ENCODE measurements around the gene RCN2. TPM values are rescaled to one million over a fixed set of nuclear protein-coding genes. Genes with fewer than 3 reads are reported as not detected.

RCN2 gene
- total and polyA plus RNA-seq, 2 experiments from 2014 or later, result 170 to 327 TPM

- DNase-seq (ENCODE audit: low spot score), result no peak
- Mint-ChIP-seq H3K4me3 (no peak overlapping the region), H3K36me3 (ENCODE audit: low read depth) (peaks cover 66% of the 10 kb centered on the region), H3K4me1 (peaks cover 16% of the 10 kb centered on the region; the same call in 2 of the 3 replicates), H3K27me3 (ENCODE audit: insufficient read depth, low read depth, poor library complexity) (peaks cover 2% of the 10 kb centered on the region), H3K27ac (no peak overlapping the region), H3K9me3 (no peaks in the 10 kb centered on the region)
- Histone ChIP-seq H3K4me3 (no peak overlapping the region), H3F3A (replicated peaks; ENCODE audit: low read depth) (no peaks in the 10 kb centered on the region), H3K79me2 (replicated peaks; ENCODE audit: insufficient read depth) (peaks cover 26% of the 10 kb centered on the region), H2AFZ (no peak overlapping the region), H3K27me3 (ENCODE audit: insufficient read depth) (no peaks in the 10 kb centered on the region), H3K4me2 (no peak overlapping the region), H3K4me1 (ENCODE audit: insufficient read depth) (peaks cover 17% of the 10 kb centered on the region), H3K27ac (ENCODE audit: low read depth) (no peak overlapping the region), H3K9me2 (ENCODE audit: insufficient read depth) (no peaks in the 10 kb centered on the region), H3K36me3 (ENCODE audit: insufficient read depth) (peaks cover 25% of the 10 kb centered on the region), H4K20me1 (replicated peaks; ENCODE audit: insufficient read depth) (0 out of 2 replicates have a peak, but pooled peaks cover 3% of the 10 kb centered on the region)
- no peak for TF ChIP-seq ZNF331 (CRISPR knock-in tag; IDR thresholded peaks at IDR 0.05; ENCODE audit: low read depth)
- ATAC-seq, result no peak
Measured at GRCh38 chr15:76938752-76939151, 7.2 kb downstream of the RCN2 start.

- H3K27me3 Mint-ChIP-seq (ENCODE audit: insufficient read depth, low read depth, poor library complexity), result peaks cover 2% of the 10 kb centered on the region
- Histone ChIP-seq H3K4me1 (ENCODE audit: insufficient read depth) (peaks cover 17% of the 10 kb centered on the region), H3K9me2 (ENCODE audit: insufficient read depth) (no peaks in the 10 kb centered on the region), H3K27ac (ENCODE audit: low read depth) (no peak overlapping the region), H4K20me1 (replicated peaks; ENCODE audit: insufficient read depth) (peaks cover 7% of the 10 kb centered on the region; the same call in 1 of the 2 replicates), H3K79me2 (replicated peaks; ENCODE audit: insufficient read depth) (peaks cover 21% of the 10 kb centered on the region), H3K27me3 (ENCODE audit: insufficient read depth) (no peaks in the 10 kb centered on the region), H3F3A (replicated peaks; ENCODE audit: low read depth) (no peaks in the 10 kb centered on the region), H3K36me3 (ENCODE audit: insufficient read depth) (peaks cover 26% of the 10 kb centered on the region), H3K4me3 (no peak overlapping the region), H2AFZ (no peak overlapping the region), H3K4me2 (no peak overlapping the region)
- ATAC-seq (no peak), DNase-seq (ENCODE audit: low spot score) (no peak)
- H3K27ac Mint-ChIP-seq, result no peak overlapping the region
- no peaks in the 10 kb centered on the region for H3K9me3 Mint-ChIP-seq
- peaks cover 16% of the 10 kb centered on the region; the same call in 2 of the 3 replicates for H3K4me1 Mint-ChIP-seq
- no peak overlapping the region for H3K4me3 Mint-ChIP-seq
- peaks cover 64% of the 10 kb centered on the region for H3K36me3 Mint-ChIP-seq (ENCODE audit: low read depth)
- no peak for TF ChIP-seq EZH2phosphoT487 (IDR thresholded peaks at IDR 0.05; ENCODE audit: unreplicated experiment)
- TF ChIP-seq, protein P1, sequence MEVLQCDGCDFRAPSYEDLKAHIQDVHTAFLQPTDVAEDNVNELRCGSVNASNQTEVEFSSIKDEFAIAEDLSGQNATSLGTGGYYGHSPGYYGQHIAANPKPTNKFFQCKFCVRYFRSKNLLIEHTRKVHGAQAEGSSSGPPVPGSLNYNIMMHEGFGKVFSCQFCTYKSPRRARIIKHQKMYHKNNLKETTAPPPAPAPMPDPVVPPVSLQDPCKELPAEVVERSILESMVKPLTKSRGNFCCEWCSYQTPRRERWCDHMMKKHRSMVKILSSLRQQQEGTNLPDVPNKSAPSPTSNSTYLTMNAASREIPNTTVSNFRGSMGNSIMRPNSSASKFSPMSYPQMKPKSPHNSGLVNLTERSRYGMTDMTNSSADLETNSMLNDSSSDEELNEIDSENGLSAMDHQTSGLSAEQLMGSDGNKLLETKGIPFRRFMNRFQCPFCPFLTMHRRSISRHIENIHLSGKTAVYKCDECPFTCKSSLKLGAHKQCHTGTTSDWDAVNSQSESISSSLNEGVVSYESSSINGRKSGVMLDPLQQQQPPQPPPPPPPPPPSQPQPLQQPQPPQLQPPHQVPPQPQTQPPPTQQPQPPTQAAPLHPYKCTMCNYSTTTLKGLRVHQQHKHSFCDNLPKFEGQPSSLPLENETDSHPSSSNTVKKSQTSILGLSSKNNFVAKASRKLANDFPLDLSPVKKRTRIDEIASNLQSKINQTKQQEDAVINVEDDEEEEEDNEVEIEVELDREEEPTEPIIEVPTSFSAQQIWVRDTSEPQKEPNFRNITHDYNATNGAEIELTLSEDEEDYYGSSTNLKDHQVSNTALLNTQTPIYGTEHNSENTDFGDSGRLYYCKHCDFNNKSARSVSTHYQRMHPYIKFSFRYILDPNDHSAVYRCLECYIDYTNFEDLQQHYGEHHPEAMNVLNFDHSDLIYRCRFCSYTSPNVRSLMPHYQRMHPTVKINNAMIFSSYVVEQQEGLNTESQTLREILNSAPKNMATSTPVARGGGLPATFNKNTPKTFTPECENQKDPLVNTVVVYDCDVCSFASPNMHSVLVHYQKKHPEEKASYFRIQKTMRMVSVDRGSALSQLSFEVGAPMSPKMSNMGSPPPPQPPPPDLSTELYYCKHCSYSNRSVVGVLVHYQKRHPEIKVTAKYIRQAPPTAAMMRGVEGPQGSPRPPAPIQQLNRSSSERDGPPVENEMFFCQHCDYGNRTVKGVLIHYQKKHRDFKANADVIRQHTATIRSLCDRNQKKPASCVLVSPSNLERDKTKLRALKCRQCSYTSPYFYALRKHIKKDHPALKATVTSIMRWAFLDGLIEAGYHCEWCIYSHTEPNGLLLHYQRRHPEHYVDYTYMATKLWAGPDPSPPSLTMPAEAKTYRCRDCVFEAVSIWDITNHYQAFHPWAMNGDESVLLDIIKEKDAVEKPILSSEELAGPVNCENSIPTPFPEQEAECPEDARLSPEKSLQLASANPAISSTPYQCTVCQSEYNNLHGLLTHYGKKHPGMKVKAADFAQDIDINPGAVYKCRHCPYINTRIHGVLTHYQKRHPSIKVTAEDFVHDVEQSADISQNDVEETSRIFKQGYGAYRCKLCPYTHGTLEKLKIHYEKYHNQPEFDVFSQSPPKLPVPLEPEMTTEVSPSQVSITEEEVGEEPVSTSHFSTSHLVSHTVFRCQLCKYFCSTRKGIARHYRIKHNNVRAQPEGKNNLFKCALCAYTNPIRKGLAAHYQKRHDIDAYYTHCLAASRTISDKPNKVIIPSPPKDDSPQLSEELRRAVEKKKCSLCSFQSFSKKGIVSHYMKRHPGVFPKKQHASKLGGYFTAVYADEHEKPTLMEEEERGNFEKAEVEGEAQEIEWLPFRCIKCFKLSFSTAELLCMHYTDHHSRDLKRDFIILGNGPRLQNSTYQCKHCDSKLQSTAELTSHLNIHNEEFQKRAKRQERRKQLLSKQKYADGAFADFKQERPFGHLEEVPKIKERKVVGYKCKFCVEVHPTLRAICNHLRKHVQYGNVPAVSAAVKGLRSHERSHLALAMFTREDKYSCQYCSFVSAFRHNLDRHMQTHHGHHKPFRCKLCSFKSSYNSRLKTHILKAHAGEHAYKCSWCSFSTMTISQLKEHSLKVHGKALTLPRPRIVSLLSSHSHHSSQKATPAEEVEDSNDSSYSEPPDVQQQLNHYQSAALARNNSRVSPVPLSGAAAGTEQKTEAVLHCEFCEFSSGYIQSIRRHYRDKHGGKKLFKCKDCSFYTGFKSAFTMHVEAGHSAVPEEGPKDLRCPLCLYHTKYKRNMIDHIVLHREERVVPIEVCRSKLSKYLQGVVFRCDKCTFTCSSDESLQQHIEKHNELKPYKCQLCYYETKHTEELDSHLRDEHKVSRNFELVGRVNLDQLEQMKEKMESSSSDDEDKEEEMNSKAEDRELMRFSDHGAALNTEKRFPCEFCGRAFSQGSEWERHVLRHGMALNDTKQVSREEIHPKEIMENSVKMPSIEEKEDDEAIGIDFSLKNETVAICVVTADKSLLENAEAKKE (CRISPR knock-in tag; IDR thresholded peaks at IDR 0.05), result no peak
- no peak for TF ChIP-seq CTCF (conservative IDR thresholded peaks at IDR 0.05; ENCODE audit: low read depth in 2 of 2)
- TF ChIP-seq CREB1 (CRISPR knock-in tag; IDR thresholded peaks at IDR 0.05; ENCODE audit: low read depth), result no peak
- TF ChIP-seq ETS1 (IDR thresholded peaks at IDR 0.05), result no peak
- no peak for TF ChIP-seq ZNF331 (CRISPR knock-in tag; IDR thresholded peaks at IDR 0.05; ENCODE audit: low read depth)
- no peak for TF ChIP-seq EZH2 (IDR thresholded peaks at IDR 0.05; ENCODE audit: low read depth, unreplicated experiment)
- TF ChIP-seq, protein P2, sequence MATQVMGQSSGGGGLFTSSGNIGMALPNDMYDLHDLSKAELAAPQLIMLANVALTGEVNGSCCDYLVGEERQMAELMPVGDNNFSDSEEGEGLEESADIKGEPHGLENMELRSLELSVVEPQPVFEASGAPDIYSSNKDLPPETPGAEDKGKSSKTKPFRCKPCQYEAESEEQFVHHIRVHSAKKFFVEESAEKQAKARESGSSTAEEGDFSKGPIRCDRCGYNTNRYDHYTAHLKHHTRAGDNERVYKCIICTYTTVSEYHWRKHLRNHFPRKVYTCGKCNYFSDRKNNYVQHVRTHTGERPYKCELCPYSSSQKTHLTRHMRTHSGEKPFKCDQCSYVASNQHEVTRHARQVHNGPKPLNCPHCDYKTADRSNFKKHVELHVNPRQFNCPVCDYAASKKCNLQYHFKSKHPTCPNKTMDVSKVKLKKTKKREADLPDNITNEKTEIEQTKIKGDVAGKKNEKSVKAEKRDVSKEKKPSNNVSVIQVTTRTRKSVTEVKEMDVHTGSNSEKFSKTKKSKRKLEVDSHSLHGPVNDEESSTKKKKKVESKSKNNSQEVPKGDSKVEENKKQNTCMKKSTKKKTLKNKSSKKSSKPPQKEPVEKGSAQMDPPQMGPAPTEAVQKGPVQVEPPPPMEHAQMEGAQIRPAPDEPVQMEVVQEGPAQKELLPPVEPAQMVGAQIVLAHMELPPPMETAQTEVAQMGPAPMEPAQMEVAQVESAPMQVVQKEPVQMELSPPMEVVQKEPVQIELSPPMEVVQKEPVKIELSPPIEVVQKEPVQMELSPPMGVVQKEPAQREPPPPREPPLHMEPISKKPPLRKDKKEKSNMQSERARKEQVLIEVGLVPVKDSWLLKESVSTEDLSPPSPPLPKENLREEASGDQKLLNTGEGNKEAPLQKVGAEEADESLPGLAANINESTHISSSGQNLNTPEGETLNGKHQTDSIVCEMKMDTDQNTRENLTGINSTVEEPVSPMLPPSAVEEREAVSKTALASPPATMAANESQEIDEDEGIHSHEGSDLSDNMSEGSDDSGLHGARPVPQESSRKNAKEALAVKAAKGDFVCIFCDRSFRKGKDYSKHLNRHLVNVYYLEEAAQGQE (IDR thresholded peaks at IDR 0.05; ENCODE audit: unreplicated experiment), result no peak
- TF ChIP-seq ZNF114 (CRISPR knock-in tag; IDR thresholded peaks at IDR 0.05), result no peak
Measured at GRCh38 chr15:76939715-76940114, 8.2 kb downstream of the RCN2 start.
